Mucosa of rectum (tissue), 2 donors: ENCODE measurements around the gene UNC13A.

Source experiments
- H3K27ac ChIP-seq, 2 donors: one replicate each; pipeline ENCODE4 v1.7.0; 2013; ENCODE audit warnings: inconsistent platforms in 2 of 2, low read depth in 2 of 2, low read length in 2 of 2
- H3K27me3 ChIP-seq, 2 donors: one replicate each; pipeline ENCODE4 v1.7.0; 2013; ENCODE audit warnings: low read length in 2 of 2; ENCODE audit not compliant: control insufficient read depth in 2 of 2, insufficient read depth in 2 of 2
- H3K36me3 ChIP-seq, 2 donors: one replicate each; pipeline ENCODE4 v1.7.0; 2013; ENCODE audit warnings: low read length in 2 of 2; ENCODE audit not compliant: control insufficient read depth in 2 of 2, insufficient read depth in 2 of 2
- H3K4me1 ChIP-seq, 2 donors: one replicate each; pipeline ENCODE4 v1.7.0; 2013; ENCODE audit warnings: low read length in 2 of 2, mild to moderate bottlenecking in 1 of 2; ENCODE audit not compliant: control insufficient read depth in 2 of 2, insufficient read depth in 2 of 2
- H3K4me3 ChIP-seq, 2 donors: one replicate each; pipeline ENCODE4 v1.7.0; 2013; ENCODE audit warnings: low read length in 2 of 2
- H3K9ac ChIP-seq, 2 donors: one replicate each; pipeline ENCODE4 v1.7.0; 2013; ENCODE audit warnings: low read length in 2 of 2, low read depth in 1 of 2, mild to moderate bottlenecking in 1 of 2
- H3K9me3 ChIP-seq, 2 donors: one replicate each; pipeline ENCODE4 v1.7.0; 2013; ENCODE audit warnings: low read length in 2 of 2; ENCODE audit not compliant: control insufficient read depth in 2 of 2
- donor health status: healthy.
- donor health status: Normal muscosa, but diverticular disease.

Gene UNC13A

DNA sequence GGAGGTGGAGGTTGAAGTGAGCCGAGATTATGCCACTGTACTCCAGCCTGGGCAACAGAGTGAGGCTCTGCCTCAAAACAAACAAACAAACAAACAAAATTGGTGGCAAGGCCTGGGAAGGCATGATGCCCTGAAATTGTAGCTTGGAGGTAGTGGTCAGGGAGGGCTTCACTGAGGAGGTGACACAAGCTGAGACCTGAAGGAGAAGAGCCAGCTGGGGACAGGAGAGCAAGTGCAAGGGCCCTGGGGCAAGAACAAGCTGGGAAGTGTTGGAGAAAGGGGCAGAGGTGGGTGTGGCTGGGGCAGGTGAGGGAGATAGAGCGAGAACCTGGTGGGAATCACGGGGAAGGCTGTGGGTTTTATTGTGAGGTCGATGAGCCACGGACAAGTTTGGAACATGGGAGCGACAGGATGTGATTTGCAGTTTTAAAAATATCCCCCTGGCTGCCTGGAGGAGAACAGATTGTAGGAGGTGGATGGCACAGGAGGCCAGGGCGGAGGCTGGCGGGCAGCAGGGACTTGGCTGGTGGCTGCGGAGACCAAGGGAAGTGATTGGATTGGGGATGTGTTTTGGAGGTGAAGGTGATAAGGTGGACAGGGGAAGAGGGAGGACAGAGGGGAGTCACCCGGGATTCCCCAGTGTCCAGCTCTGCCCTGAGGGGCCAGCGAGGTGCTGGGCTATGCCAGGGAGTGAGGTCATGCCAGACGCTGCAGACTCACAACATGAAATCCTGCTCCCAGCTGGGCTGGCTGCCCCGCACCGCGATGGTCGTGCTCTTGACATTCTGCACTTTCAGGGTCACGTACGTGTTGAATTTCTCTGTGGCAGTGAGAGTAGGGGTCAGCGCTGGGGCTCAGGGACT lies 14.0 kb downstream of the UNC13A start:
- Histone ChIP-seq H3K4me3 (no peak overlapping the region), H3K27ac (no peak overlapping the region), H3K4me1 (no peaks in the 10 kb centered on the region), H3K9ac (no peak overlapping the region), H3K27me3 (no peaks in the 10 kb centered on the region), H3K9me3 (no peaks in the 10 kb centered on the region), H3K36me3 (no peaks in the 10 kb centered on the region)

DNA sequence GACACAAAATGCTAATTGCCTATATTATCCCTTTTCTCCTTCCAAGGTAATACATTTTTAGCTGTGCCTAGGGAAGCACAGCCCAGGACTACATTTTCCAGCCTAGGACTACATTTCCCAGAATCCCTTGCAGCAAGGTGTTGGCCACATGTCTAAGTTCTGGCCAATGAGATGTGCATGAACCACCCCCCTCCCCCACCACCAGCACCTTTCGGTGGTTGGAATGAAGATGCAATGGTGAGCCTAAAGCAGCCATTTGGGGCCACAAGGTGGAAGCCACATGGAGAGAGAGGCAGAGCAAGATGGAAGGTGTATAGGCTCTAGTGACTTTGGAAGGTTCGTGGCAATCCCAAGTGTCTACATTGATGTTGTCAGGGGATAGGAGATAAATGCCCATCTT lies 16.2 kb downstream of the UNC13A start:
- no peak overlapping the region for H3K27ac ChIP-seq
- no peaks in the 10 kb centered on the region for H3K27me3 ChIP-seq
- H3K9ac ChIP-seq: no peak overlapping the region
- no peaks in the 10 kb centered on the region for H3K4me1 ChIP-seq
- H3K9me3 ChIP-seq: no peaks in the 10 kb centered on the region
- no peaks in the 10 kb centered on the region for H3K36me3 ChIP-seq
- H3K4me3 ChIP-seq: no peak overlapping the region

DNA sequence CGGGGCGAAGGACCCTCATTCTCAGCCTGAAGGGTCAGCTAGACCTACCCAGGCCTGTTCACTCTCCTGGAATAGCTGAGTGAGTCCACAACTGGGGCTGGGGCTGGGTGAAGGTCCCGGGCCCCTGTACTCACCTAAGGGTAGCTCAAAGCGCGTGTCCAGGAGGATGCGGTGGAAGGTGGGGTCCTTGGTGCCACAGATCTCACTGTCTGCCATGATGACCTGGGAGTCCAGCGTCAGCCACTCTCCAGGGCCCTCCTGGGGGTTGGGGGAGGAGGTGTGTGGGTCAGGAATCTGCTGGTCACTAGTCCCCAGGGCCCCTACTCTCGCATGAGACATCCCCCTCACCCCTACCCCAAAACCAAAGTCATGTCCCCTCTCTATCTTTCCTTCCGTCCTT lies 18.7 kb downstream of the UNC13A start:
- no peaks in the 10 kb centered on the region for H3K27me3 ChIP-seq
- no peaks in the 10 kb centered on the region for H3K4me1 ChIP-seq
- peaks cover 2 to 7% of the 10 kb centered on the region in 2 donors for H3K9me3 ChIP-seq
- H3K27ac ChIP-seq: no peak overlapping the region
- no peaks in the 10 kb centered on the region for H3K36me3 ChIP-seq
- H3K9ac ChIP-seq: no peak overlapping the region
- no peak overlapping the region for H3K4me3 ChIP-seq

DNA sequence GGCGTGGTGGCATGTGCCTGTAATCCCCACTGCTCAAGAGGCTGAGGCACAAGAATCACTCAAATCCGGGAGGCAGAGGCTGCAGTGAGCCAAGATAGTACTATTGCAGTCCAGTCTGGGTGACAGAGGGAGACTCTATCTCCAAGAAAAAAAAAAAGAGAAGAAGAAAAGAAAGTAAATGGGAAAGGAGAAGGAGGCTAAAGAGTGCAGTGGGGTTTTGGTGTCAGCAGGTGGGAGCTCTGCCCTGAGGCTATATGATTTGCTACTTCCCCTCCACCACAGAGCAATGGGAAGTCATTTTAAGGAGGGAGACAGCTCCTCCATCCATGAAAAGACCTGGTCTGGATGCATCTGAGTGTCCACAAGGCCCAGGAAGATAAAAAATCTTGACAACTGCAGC lies 23.1 kb downstream of the UNC13A start:
- no peaks in the 10 kb centered on the region for H3K4me1 ChIP-seq
- H3K4me3 ChIP-seq: no peak overlapping the region

DNA sequence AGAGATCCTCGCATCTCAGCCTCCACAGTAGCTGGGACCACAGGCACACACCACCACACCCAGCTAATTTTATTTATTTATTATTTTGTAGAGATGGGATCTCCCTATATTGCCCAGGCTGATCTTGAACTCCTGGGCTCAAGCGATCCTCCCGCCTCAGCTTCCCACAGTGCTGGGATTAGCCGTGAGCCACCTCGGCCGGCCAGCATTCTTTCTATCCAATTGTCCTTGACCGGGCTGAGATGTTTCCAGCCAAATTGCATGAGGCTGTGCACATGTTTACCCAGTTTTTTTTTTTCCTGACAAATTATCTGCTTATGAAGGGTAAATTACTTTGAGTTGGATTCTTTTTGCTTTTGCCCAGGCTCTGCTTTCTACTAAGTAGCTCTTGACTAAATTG lies 28.2 kb downstream of the UNC13A start:
- Histone ChIP-seq H3K9ac (no peak overlapping the region), H3K27ac (no peak overlapping the region)

More for the DNA sequence above, 23.1 kb downstream of the UNC13A start:
- Histone ChIP-seq H3K36me3 (no peaks in the 10 kb centered on the region), H3K27me3 (no peaks in the 10 kb centered on the region), H3K9ac (no peak overlapping the region), H3K9me3 (peaks cover 2 to 7% of the 10 kb centered on the region in 2 donors), H3K27ac (no peak overlapping the region)

DNA sequence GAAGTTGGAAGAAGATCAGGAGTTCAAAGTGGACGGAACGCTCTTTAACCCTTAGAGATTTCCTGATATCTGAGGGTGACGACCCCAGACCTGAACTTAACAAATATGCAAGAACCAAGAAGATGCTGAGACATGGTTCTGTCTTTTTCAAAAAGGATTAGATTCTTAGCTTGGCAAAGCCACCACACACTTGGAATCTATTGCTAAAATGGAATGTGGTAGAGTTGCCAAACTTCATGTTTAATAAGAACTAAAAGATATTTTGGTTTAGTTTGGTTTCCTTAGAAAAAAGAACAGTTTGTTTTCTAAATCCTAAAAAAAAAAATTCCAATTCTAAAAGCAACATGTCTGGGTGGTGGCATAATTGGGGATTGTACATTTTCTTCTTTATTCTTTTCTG lies 29.5 kb downstream of the UNC13A start:
- Histone ChIP-seq H3K4me1 (no peaks in the 10 kb centered on the region), H3K9me3 (no peaks in the 10 kb centered on the region), H3K27ac (no peak overlapping the region)

More for the DNA sequence above, 28.2 kb downstream of the UNC13A start:
- H3K4me1 ChIP-seq: no peaks in the 10 kb centered on the region
- H3K4me3 ChIP-seq: no peak overlapping the region
- H3K27me3 ChIP-seq: no peaks in the 10 kb centered on the region
- no peaks in the 10 kb centered on the region for H3K9me3 ChIP-seq
- no peaks in the 10 kb centered on the region for H3K36me3 ChIP-seq

DNA sequence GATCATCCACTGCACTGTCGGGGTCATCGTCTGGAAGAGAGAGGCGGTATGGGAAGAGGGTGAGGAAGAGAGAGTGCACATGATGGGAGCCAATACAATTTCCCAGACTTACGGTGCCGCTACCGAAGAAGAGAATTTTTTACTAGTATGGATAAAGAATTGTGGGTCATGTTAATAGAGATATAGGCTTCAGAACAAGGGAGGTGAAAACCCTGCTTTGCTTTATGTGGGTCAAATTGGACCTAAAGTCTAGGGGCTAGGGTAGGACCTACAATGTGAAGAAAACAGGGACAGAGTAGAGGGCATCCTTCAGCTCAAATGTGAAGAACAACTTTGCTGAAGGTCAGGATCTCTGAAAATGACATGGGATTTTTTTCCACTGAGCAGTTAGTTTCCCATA lies 29.9 kb downstream of the UNC13A start:
- Histone ChIP-seq H3K27me3 (no peaks in the 10 kb centered on the region), H3K9ac (no peak overlapping the region), H3K4me3 (no peak overlapping the region), H3K27ac (no peak overlapping the region), H3K4me1 (no peaks in the 10 kb centered on the region), H3K9me3 (no peaks in the 10 kb centered on the region), H3K36me3 (no peaks in the 10 kb centered on the region)

More for the DNA sequence above, 29.5 kb downstream of the UNC13A start:
- Histone ChIP-seq H3K27me3 (no peaks in the 10 kb centered on the region), H3K36me3 (no peaks in the 10 kb centered on the region), H3K4me3 (no peak overlapping the region), H3K9ac (no peak overlapping the region)

DNA sequence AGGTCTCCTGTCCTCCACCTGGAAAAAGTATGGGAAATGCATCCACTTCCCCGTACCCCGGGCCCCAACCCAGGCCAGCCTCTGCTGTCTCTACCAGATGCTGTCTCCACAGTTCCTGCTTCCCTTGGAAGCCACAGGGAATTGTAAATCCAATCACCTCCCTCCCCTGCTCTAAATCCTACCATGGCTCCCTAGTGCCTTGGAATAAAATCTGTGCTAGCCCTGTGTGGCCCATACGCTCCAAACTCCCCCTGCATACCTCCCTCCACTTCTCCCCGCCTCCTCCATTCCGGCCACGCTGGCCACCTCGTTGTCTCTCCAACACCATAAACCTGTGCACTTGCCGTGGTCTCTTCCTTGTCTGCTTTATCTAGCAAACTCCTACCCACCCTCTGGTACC lies 31.2 kb downstream of the UNC13A start:
- Histone ChIP-seq H3K4me1 (no peaks in the 10 kb centered on the region), H3K9me3 (no peaks in the 10 kb centered on the region)

DNA sequence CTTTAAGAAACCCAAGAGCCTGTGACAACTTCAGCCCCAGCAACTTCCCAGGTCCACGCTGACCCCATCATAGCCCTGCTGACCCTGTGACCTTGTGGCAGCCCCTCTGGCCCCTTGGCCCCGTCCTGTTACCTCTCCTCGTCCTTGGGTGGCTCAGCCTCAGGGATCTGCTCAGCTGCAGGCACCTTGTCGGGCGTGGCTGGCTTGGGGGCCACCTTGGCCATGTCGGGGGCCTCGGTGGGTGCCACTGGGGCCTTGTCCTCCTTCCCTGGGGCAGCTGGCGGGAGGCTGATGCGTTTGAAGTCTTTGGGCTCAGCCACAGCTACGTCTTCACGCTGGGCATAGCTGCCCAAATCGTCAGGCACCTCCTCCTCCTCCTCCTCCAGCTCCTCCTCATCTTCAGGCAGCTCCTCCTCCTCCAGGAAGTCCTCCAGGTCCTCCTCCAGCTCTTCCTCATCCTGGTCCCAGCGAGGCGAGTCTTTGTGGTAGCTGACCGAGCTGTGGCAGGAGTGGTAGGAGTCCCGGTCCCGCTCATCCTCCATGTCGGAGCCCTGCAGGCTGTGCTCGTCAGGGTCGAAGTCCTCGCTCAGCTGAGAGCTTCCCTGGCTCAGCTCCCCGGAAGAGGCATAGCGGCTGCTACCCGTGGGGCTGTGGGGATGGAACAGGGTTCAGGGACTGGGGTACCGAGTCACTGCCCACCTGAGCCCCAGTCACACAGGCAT lies 32.2 kb downstream of the UNC13A start:
- Histone ChIP-seq H3K27ac (no peak overlapping the region), H3K36me3 (no peaks in the 10 kb centered on the region), H3K9me3 (no peaks in the 10 kb centered on the region), H3K9ac (no peak overlapping the region), H3K27me3 (no peaks in the 10 kb centered on the region), H3K4me3 (no peak overlapping the region), H3K4me1 (no peaks in the 10 kb centered on the region)

More for the DNA sequence above, 31.2 kb downstream of the UNC13A start:
- Histone ChIP-seq H3K36me3 (no peaks in the 10 kb centered on the region), H3K4me3 (no peak overlapping the region), H3K9ac (no peak overlapping the region), H3K27me3 (no peaks in the 10 kb centered on the region), H3K27ac (no peak overlapping the region)

DNA sequence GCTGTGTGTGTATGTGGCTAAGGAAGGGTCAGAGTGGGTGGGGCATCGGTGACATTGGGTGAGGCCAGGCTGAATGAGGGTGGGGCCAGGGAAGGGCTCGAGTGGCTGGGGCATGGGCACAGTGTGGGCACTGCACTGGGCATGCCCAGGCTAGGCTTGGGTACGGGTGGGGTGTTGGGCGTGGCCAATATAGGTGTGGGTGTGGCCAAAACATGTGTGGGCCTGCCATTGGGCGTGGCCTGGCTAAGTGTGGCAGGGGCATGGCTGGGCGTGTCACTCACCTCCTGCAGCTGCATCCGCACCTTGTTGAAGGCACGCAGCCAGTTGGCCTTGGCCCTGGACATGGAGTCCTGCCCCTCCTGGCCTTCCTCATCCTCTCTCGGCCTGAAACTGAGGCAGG lies 33.2 kb downstream of the UNC13A start:
- Histone ChIP-seq H3K4me1 (no peaks in the 10 kb centered on the region), H3K4me3 (no peak overlapping the region), H3K9me3 (no peaks in the 10 kb centered on the region), H3K27me3 (no peaks in the 10 kb centered on the region), H3K9ac (no peak overlapping the region), H3K36me3 (no peaks in the 10 kb centered on the region), H3K27ac (no peak overlapping the region)
